Kidney (tissue), 14 donors: ENCODE results near the gene ARF4. TPM values are rescaled to one million over a fixed set of nuclear protein-coding genes. Genes with fewer than 3 reads are reported as not detected.
"Not testable (repeated sequence)": the region's sequence is repeated elsewhere in the genome, so short reads cannot be mapped to it uniquely, and the experiment has no call there.

Experiments
- DNase-seq, 5 donors: peaks; one replicate each; pipeline ENCODE4 v3.0.0-alpha.2; 2013 to 2020
- FAIRE-seq: peaks from 2 replicates; lab custom pipeline; 2012; peaks lifted over from hg19 to GRCh38; lab: Jason Lieb, UNC
- H3K27ac ChIP-seq, 2 donors: one replicate each; pipeline ENCODE4 v1.7.0; 2013; ENCODE audit warnings: low read depth in 2 of 2, low read length in 2 of 2, inconsistent platforms in 1 of 2
- H3K27me3 ChIP-seq: one replicate; pipeline ENCODE4 v1.7.1; 2013; ENCODE audit warnings: low read length, inconsistent platforms; ENCODE audit not compliant: control insufficient read depth, insufficient read depth
- H3K36me3 ChIP-seq, 3 donors: one replicate each; pipeline versions ENCODE4 v1.7.0 to v1.7.1; 2013; ENCODE audit warnings: low read length in 3 of 3, control low read depth in 1 of 3, inconsistent platforms in 1 of 3; ENCODE audit not compliant: insufficient read depth in 3 of 3, control insufficient read depth in 2 of 3
- H3K4me1 ChIP-seq, 3 donors: one replicate each; pipeline versions ENCODE4 v1.7.0 to v1.7.1; 2013; ENCODE audit warnings: low read length in 3 of 3, inconsistent platforms in 1 of 3, low read depth in 1 of 3; ENCODE audit not compliant: control insufficient read depth in 2 of 3, insufficient read depth in 2 of 3
- H3K4me3 ChIP-seq, 3 donors: one replicate each; pipeline versions ENCODE4 v1.7.0 to v1.8.1; 2013; ENCODE audit warnings: low read length in 3 of 3, control low read depth in 1 of 3, inconsistent platforms in 1 of 3
- H3K9ac ChIP-seq, 3 donors: one replicate each; pipeline versions ENCODE4 v1.7.0 to v1.7.1; 2013; ENCODE audit warnings: low read length in 3 of 3, control low read depth in 1 of 3, inconsistent platforms in 1 of 3
- H3K9me3 ChIP-seq, 3 donors: one replicate each; pipeline versions ENCODE4 v1.7.0 to v1.7.1; 2013; ENCODE audit warnings: low read length in 3 of 3, control low read depth in 1 of 3, inconsistent platforms in 1 of 3; ENCODE audit not compliant: control insufficient read depth in 2 of 3, insufficient read depth in 1 of 3
- intact Hi-C: fragments of 100-400 bp; cut with DNase I; formaldehyde crosslinking; loops from one replicate; pipeline ENCODE4 v1.11.1; 2022
- polyA plus RNA-seq: library from polyadenylated mRNA; stranded (reverse); fragments of 350-450 nt; fragmentation: Illumina TruSeq; extraction: RNeasy Lipid Tissue Mini Kit (QIAGEN cat#74804); gene quantifications from one replicate; pipeline ENCODE4 v1.2.3, GENCODE V29; 2014; ENCODE audit warnings: low read depth, low replicate concordance; ENCODE audit not compliant: insufficient read depth
- total RNA-seq: library from RNA; stranded (reverse); fragmentation: NEBNext Ultra II Directional; extraction: Animal tissue kit (Norgen Biotek cat#: 25700); gene quantifications from one replicate; pipeline ENCODE4 v1.2.1, GENCODE V29; 2021
- TF ChIP-seq, protein P1 (sequence below): IDR thresholded peaks from 3 replicates; pipeline ENCODE4 v1.5.1; 2012; ENCODE audit warnings: mild to moderate bottlenecking, moderate library complexity, borderline replicate concordance; ENCODE audit not compliant: insufficient read depth; ENCODE audit errors: extremely low read depth
- donor health status: control.
- donor health status: control.
- donor health status: control.
- donor health status: control.
- donor health status: control.
- donor health status: DM: yes; HTN: yes; CAD: no.
- donor health status: Normal renal cell carcinoma (clear cell type).

Gene ARF4
- total and polyA plus RNA-seq, 2 donors from 2014 or later, result 123 to 131 TPM

DNA sequence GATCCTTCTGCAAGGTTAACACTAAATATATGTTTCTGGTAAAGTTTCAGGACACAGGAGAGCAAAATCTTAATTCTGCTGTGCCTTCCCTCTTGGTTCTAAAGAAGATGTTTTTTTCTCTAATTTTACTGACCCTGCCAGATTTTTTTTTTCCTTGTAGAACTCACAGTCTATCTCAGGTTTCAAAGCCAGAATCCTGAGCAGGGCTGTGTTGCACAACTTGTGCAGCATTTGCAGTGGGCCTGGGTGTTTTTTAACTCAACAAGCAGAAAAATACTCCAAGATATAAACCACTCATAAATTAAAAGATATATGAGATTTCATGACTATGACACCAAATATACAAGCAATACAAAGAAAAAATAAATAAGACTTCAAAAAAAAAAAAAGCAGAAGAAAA lies 40.2 kb upstream of the ARF4 start:
- no peak overlapping the region for H3K27ac ChIP-seq
- FAIRE-seq, result no peak
- H3K9me3 ChIP-seq, result no peaks in the 10 kb centered on the region
- DNase-seq, result no peak
- TF ChIP-seq, protein P1, sequence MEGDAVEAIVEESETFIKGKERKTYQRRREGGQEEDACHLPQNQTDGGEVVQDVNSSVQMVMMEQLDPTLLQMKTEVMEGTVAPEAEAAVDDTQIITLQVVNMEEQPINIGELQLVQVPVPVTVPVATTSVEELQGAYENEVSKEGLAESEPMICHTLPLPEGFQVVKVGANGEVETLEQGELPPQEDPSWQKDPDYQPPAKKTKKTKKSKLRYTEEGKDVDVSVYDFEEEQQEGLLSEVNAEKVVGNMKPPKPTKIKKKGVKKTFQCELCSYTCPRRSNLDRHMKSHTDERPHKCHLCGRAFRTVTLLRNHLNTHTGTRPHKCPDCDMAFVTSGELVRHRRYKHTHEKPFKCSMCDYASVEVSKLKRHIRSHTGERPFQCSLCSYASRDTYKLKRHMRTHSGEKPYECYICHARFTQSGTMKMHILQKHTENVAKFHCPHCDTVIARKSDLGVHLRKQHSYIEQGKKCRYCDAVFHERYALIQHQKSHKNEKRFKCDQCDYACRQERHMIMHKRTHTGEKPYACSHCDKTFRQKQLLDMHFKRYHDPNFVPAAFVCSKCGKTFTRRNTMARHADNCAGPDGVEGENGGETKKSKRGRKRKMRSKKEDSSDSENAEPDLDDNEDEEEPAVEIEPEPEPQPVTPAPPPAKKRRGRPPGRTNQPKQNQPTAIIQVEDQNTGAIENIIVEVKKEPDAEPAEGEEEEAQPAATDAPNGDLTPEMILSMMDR, result no peak
- intact Hi-C loops, result no loop called here
- H3K4me3 ChIP-seq, result no peak overlapping the region
- no peaks in the 10 kb centered on the region for H3K27me3 ChIP-seq
- H3K9ac ChIP-seq, result no peak overlapping the region
- H3K36me3 ChIP-seq, result peaks cover 4 to 19% (median 10%) of the 10 kb centered on the region in 3 donors
- no peaks in the 10 kb centered on the region for H3K4me1 ChIP-seq

DNA sequence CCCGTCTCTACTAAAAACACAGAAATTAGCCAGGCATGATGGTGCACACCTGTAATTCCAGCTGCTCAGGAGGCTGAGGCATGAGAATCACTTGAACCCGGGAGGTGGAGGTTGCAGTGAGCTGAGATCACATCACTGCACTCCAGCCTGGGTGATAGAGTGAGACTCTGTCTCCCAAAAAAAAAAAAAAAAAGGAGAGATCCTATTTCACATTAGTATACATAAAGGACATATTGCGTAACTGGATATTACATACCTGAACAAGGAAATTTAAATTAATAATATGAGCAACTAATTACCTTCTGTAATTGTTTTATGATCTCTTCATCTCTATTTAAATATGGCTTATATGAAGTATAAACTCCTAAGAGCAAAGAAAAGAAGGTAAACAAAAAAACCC lies 37.1 kb upstream of the ARF4 start:
- intact Hi-C loops, DNase-seq, H3K27me3 ChIP-seq, H3K4me1 ChIP-seq, H3K4me3 ChIP-seq, FAIRE-seq, H3K27ac ChIP-seq, H3K9ac ChIP-seq, H3K9me3 ChIP-seq: not testable (repeated sequence)
- peaks cover 6 to 19% (median 10%) of the 10 kb centered on the region in 3 donors for H3K36me3 ChIP-seq

DNA sequence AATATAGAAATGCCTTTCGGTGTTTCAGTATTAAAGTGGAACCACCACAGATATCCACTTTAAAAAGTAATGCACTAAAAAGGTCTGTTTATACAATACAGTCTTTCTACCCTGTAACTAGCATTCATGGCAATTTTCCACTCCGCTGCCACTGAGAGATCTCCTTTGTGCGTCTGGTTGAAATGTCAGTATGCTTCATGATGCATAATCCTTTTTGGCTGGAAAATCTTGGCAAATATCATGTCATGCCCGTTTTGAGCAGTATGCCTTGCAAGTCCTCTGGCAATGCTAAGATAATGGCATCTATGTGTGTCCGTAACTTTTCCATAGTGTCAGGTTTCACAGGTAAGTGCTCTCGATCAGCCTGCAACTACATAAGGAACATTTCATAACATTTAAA lies 30.8 kb upstream of the ARF4 start:
- Histone ChIP-seq H3K4me1 (no peaks in the 10 kb centered on the region), H3K9me3 (no peaks in the 10 kb centered on the region), H3K4me3 (no peak overlapping the region), H3K27ac (no peak overlapping the region), H3K27me3 (no peaks in the 10 kb centered on the region), H3K36me3 (peaks cover 11 to 24% (median 17%) of the 10 kb centered on the region in 3 donors), H3K9ac (no peak overlapping the region)
- DNase-seq (no peak), FAIRE-seq (no peak)
- intact Hi-C loops, result no loop called here
- TF ChIP-seq, protein P1, result no peak

DNA sequence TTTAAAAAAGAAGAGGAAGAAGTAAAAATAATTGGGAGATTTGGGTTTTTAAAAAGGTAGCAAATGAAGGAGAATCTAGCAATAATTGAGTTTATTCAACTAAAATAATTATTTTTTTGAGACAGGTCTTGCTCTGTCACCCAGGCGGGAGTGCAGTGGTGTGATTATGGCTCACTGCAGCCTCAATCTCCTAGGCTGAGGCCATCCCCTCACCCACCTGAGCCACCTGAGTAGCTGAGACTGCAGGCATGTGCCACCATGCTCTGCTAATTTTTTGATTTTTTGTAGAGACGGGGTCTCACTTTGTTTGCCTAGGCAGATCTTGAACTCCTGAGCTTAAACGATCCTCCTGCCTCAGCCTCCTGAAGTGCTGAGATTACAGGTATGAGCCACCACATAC lies 27.7 kb upstream of the ARF4 start:
- no peaks in the 10 kb centered on the region for H3K27me3 ChIP-seq
- H3K9me3 ChIP-seq, result no peaks in the 10 kb centered on the region
- intact Hi-C loops, result no loop called here

More for the DNA sequence above, 27.7 kb upstream of the ARF4 start:
- TF ChIP-seq, protein P1, result no peak
- no peak overlapping the region for H3K4me3 ChIP-seq
- no peak for FAIRE-seq
- no peaks in the 10 kb centered on the region for H3K4me1 ChIP-seq
- H3K36me3 ChIP-seq, result peaks cover 7 to 16% (median 12%) of the 10 kb centered on the region in 3 donors
- no peak overlapping the region for H3K27ac ChIP-seq
- H3K9ac ChIP-seq, result no peak overlapping the region
- DNase-seq, result no peak
